ENCODE data around the gene TSPAN3. TPM values are rescaled to one million over a fixed set of nuclear protein-coding genes. Genes with fewer than 3 reads are reported as not detected.

Gene TSPAN3
- total RNA-seq, 2 donors from 2014 or later = 215 to 256 TPM

DNA sequence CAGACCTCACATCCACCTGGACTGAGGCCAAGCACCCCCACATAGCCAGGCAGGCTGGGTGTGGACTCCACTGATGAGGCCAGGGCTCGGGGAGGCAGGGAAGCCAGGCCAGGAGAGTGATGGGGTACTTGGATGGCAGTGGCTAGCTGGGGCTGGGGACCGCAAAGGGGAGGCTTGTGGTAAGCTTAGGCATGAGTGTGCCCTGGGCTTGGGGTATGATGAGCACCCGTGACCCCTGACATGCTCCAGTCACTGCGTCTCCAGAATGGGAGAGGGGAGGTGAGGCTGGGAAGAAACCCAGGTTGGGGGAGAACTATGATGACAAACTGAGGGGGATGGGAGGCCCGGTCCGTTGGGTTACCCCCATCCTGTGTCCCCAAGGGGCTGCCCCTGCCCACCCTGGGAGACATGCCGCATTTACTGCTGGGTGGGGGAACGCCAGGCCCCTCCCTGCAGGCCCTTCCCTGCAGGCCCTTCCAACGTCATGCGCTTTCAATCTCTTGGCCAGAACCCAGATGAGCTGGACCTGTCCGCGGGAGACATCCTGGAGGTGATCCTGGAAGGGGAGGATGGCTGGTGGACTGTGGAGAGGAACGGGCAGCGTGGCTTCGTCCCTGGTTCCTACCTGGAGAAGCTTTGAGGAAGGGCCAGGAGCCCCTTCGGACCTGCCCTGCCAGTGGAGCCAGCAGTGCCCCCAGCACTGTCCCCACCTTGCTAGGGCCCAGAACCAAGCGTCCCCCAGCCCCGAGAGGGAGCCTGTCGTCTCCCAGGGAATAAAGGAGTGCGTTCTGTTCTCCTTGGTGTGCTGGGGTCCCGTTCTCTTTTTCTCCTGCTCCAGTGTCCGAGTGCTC lies 34.1 kb downstream of the TSPAN3 start:
- DNase-seq (ENCODE audit: low spot score) (no peak), ATAC-seq (ENCODE audit: insufficient number of reproducible peaks, low FRiP score, low read depth) (no peak)
- Histone ChIP-seq H3K36me3 (peaks cover 18% of the 10 kb centered on the region), H3K27me3 (replicated peaks; ENCODE audit: insufficient read depth) (no peaks in the 10 kb centered on the region), H3K9me3 (no peaks in the 10 kb centered on the region), H3K4me1 (ENCODE audit: control insufficient read depth in 1 of 2, low read depth in 2 of 2) (no peaks in the 10 kb centered on the region), H3K27ac (no peak overlapping the region), H3K4me3 (no peak overlapping the region)
- TF ChIP-seq, protein P1, sequence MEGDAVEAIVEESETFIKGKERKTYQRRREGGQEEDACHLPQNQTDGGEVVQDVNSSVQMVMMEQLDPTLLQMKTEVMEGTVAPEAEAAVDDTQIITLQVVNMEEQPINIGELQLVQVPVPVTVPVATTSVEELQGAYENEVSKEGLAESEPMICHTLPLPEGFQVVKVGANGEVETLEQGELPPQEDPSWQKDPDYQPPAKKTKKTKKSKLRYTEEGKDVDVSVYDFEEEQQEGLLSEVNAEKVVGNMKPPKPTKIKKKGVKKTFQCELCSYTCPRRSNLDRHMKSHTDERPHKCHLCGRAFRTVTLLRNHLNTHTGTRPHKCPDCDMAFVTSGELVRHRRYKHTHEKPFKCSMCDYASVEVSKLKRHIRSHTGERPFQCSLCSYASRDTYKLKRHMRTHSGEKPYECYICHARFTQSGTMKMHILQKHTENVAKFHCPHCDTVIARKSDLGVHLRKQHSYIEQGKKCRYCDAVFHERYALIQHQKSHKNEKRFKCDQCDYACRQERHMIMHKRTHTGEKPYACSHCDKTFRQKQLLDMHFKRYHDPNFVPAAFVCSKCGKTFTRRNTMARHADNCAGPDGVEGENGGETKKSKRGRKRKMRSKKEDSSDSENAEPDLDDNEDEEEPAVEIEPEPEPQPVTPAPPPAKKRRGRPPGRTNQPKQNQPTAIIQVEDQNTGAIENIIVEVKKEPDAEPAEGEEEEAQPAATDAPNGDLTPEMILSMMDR (IDR thresholded peaks at IDR 0.05) = no peak

DNA sequence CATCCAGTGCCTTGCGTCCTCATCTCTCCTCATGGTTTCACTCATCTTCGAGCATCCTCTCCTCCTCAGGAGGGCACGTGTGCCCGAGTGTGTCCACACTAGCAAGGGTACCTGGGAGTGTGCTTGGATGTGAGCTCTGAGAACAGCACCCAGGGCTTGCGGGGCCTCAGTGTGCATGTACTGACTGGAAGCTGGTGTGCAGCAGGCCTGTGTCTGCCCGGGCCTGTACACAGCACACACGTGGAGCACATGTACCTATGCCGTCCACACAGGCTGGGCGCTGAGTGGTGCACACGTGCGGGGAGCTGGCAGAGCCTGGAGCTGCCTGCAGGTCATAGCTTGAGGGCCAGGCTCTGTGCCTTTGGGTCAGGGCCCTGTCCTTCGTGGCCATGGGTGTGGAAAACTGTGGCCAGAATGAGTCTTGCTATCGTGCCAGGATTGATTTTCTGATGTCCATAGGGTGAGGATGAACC lies 34.9 kb downstream of the TSPAN3 start:
- Histone ChIP-seq H3K27me3 (replicated peaks; ENCODE audit: insufficient read depth) (no peaks in the 10 kb centered on the region), H3K9me3 (no peaks in the 10 kb centered on the region), H3K36me3 (peaks cover 18% of the 10 kb centered on the region), H3K27ac (no peak overlapping the region), H3K4me3 (no peak overlapping the region), H3K4me1 (ENCODE audit: control insufficient read depth in 1 of 2, low read depth in 2 of 2) (no peaks in the 10 kb centered on the region)
- no peak for ATAC-seq (ENCODE audit: insufficient number of reproducible peaks, low FRiP score, low read depth)
- TF ChIP-seq, protein P1 (IDR thresholded peaks at IDR 0.05) = no peak
- no peak for DNase-seq (ENCODE audit: low spot score)

DNA sequence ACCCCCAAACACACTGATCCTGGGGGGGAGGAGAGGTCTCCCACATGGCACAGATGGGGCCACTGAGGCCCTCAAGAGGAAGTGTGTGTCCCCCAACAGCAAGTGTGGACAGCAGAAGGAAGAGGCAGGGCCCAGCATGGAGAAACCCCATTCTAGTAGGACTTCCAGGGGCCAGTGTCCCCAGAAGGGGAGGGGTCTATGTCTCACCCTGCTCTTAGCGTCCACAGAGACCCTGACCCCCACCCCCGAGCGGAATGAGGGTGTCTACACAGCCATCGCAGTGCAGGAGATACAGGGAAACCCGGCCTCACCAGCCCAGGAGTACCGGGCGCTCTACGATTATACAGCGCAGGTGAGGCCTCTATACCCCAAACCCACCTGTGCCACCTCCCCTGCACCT lies 35.3 kb downstream of the TSPAN3 start:
- peaks cover 18% of the 10 kb centered on the region for H3K36me3 ChIP-seq
- DNase-seq (ENCODE audit: low spot score) (no peak), ATAC-seq (ENCODE audit: insufficient number of reproducible peaks, low FRiP score, low read depth) (no peak)
- no peaks in the 10 kb centered on the region for H3K9me3 ChIP-seq
- H3K27me3 ChIP-seq (replicated peaks; ENCODE audit: insufficient read depth) = no peaks in the 10 kb centered on the region
- H3K27ac ChIP-seq = no peak overlapping the region
- H3K4me1 ChIP-seq (ENCODE audit: control insufficient read depth in 1 of 2, low read depth in 2 of 2) = peaks cover 0 to 1% of the 10 kb centered on the region in 2 donors
- TF ChIP-seq, protein P1 (IDR thresholded peaks at IDR 0.05) = no peak
- no peak overlapping the region for H3K4me3 ChIP-seq

DNA sequence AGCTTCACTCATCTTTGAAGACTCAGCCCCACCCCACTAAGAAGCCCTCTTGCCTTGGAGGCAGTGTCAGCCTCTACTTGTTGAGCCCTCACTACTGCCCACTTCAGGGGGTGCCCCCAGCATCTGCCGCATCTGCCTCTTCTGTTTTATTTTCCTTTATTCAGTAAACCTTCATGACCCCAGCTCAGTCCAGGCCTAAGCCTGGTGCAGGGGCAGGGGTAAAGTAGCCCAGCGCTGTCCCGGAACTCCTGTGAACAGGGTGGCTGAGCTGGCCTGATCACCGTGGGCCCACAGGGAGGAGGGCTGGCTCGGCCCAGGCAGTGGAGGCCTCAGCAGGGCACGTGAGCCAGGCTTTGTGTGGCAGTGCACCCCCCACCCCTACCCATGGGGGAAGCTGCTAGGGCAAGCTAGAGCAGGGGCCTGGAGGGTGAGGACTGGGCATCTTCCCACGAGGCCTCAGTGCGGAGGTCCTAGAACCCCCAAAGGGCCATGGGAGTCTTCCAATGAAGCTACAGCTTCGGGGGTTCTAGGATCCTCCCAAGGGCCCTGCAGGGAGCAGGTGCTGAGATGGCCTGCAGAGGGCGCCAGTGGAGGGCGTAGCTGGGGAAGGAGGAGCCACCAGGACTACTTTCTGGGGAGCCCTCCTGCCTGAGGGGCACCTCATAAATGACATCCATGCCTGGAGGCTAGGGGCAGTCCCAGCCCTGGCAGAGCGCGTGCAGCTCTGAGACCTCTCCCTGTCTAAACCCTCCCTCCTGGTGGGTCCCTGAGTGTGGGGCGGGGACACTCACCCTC lies 36.0 kb downstream of the TSPAN3 start:
- H3K9me3 ChIP-seq = no peaks in the 10 kb centered on the region
- TF ChIP-seq, protein P1 (IDR thresholded peaks at IDR 0.05) = peak; percentile 55
- peaks cover 18% of the 10 kb centered on the region for H3K36me3 ChIP-seq
- peaks cover 0 to 5% of the 10 kb centered on the region in 2 donors for H3K4me1 ChIP-seq (ENCODE audit: control insufficient read depth in 1 of 2, low read depth in 2 of 2)
- H3K4me3 ChIP-seq = no peak overlapping the region
- H3K27me3 ChIP-seq (replicated peaks; ENCODE audit: insufficient read depth) = no peaks in the 10 kb centered on the region
- no peak overlapping the region for H3K27ac ChIP-seq
- DNase-seq (ENCODE audit: low spot score) (no peak), ATAC-seq (ENCODE audit: insufficient number of reproducible peaks, low FRiP score, low read depth) (no peak)

Data from thoracic aorta (tissue), 2 donors.